Tibial artery (tissue), 4 donors: ENCODE data around the gene ZNF705A.
"Not testable (repeated sequence)": the region's sequence is repeated elsewhere in the genome, so short reads cannot be mapped to it uniquely, and the experiment has no call there.

Experiments used
- DNase-seq, 2 donors: peaks; one replicate each; pipeline ENCODE4 v3.0.0-alpha.2; 2019
- H3K27ac ChIP-seq, 2 donors: fragments of 200-600 bp; sonication (generic) in 1 of 2; 1 replicate in 1 of 2; 2 replicates in 1 of 2; pipeline ENCODE4 v1.5.1; 2018 to 2019; ENCODE audit warnings: mild to moderate bottlenecking in 1 of 2
- H3K27me3 ChIP-seq, 2 donors: fragments of 200-600 bp; sonication (generic) in 1 of 2; one replicate each; pipeline versions ENCODE4 v1.5.1 to v1.6.0; 2016 to 2019
- H3K36me3 ChIP-seq, 3 donors: fragments of 200-600 bp; sonication (generic) in 2 of 3; one replicate each; pipeline ENCODE4 v1.5.1; 2016 to 2019; ENCODE audit warnings: mild to moderate bottlenecking in 2 of 3
- H3K4me1 ChIP-seq, 4 donors: fragments of 200-600 bp; sonication (generic) in 2 of 4; 1 replicate in 3 of 4; 2 replicates in 1 of 4; pipeline ENCODE4 v1.5.1; 2016 to 2019
- H3K4me3 ChIP-seq, 2 donors: fragments of 200-600 bp; sonication (generic) in 1 of 2; 1 replicate in 1 of 2; 2 replicates in 1 of 2; pipeline ENCODE4 v1.5.1; 2018 to 2019; ENCODE audit warnings: mild to moderate bottlenecking in 2 of 2
- H3K9me3 ChIP-seq, 3 donors: fragments of 200-600 bp; sonication (generic) in 1 of 3; one replicate each; pipeline ENCODE4 v1.5.1; 2016 to 2019
- CTCF ChIP-seq, 2 experiments: fragments of 200-600 bp in 1 of 2; fragments of 450-650 bp in 1 of 2; IDR thresholded peaks; one replicate each; pipeline ENCODE4 v1.5.1; 2017 to 2019; ENCODE audit warnings: antibody characterized with exemption in 2 of 2, mild to moderate bottlenecking in 1 of 2, moderate library complexity in 1 of 2
- intact Hi-C: fragments of 100-400 bp; cut with DNase I; formaldehyde crosslinking; loops from one replicate; pipeline ENCODE4 v1.15.0; 2023; ENCODE audit warnings: low total_unique reads

The ZNF705A gene

GRCh38 chr12:8156845-8157244 is at the start of gene ZNF705A:
Gene ZNF705A, plus strand, starts transcription at chr12:8157015. Its CDS starts 15,611 bp downstream, at chr12:8172626.
- Histone ChIP-seq H3K27me3 (no peaks in the 10 kb centered on the region), H3K36me3 (no peaks in the 10 kb centered on the region), H3K9me3 (no peaks in the 10 kb centered on the region), H3K4me1 (no peaks in the 10 kb centered on the region), H3K4me3 (no peak within 1 kb of the TSS), H3K27ac (no peak within 1 kb of the TSS)
- DNase-seq = no peak
- TF ChIP-seq CTCF (IDR thresholded peaks at IDR 0.05) = no peak
- intact Hi-C loops = no loop called here

- DNase-seq = peak; percentile 80 to 82
- Histone ChIP-seq H3K9me3 (no peaks in the 10 kb centered on the region), H3K27ac (no peak overlapping the region), H3K4me1 (no peaks in the 10 kb centered on the region), H3K4me3 (no peak overlapping the region), H3K36me3 (peaks cover 0 to 25% (median 4%) of the 10 kb centered on the region in 3 donors), H3K27me3 (no peaks in the 10 kb centered on the region)
- TF ChIP-seq CTCF (IDR thresholded peaks at IDR 0.05) = peak; percentile 97
- intact Hi-C loops = loop anchor here (5.0 kb wide), 1 partner anchor 73 kb away; no protein-coding TSS in a partner anchor
Measured at GRCh38 chr12:8108808-8109398, 47.9 kb upstream of the ZNF705A start.

GRCh38 chr12:8113117-8113516 is 43.7 kb upstream of the ZNF705A start:
- H3K4me1 ChIP-seq, H3K9me3 ChIP-seq, H3K27me3 ChIP-seq, H3K36me3 ChIP-seq, H3K27ac ChIP-seq, DNase-seq, H3K4me3 ChIP-seq: not testable (repeated sequence)
- intact Hi-C loops = loop anchor here (10.0 kb wide), 1 partner anchor 122 kb away; no protein-coding TSS in a partner anchor

- Histone ChIP-seq H3K27me3 (no peaks in the 10 kb centered on the region), H3K4me1 (no peaks in the 10 kb centered on the region), H3K27ac (no peak overlapping the region), H3K36me3 (peaks cover 0 to 14% (median 4%) of the 10 kb centered on the region in 3 donors), H3K9me3 (no peaks in the 10 kb centered on the region), H3K4me3 (no peak overlapping the region)
- DNase-seq = no peak
- intact Hi-C loops = no loop called here
- TF ChIP-seq CTCF (IDR thresholded peaks at IDR 0.05) = no peak
Measured at GRCh38 chr12:8120072-8120713, 36.6 kb upstream of the ZNF705A start.

- intact Hi-C loops = no loop called here
- no peak for DNase-seq
- no peak within 1 kb of the TSS for H3K4me3 ChIP-seq
- no peaks in the 10 kb centered on the region for H3K9me3 ChIP-seq
- no peaks in the 10 kb centered on the region for H3K27me3 ChIP-seq
- H3K4me1 ChIP-seq = no peaks in the 10 kb centered on the region
- H3K36me3 ChIP-seq = peaks cover 0 to 11% (median 9%) of the 10 kb centered on the region in 3 donors
- no peak within 1 kb of the TSS for H3K27ac ChIP-seq
- no peak for TF ChIP-seq CTCF (IDR thresholded peaks at IDR 0.05)
Measured at GRCh38 chr12:8123124-8123912, 33.5 kb upstream of the ZNF705A start, which contains the start of gene CLEC4A. Gene CLEC4A, plus strand, starts transcription at chr12:8123617. Its CDS starts 262 bp downstream, at chr12:8123879.

- Histone ChIP-seq H3K27ac (no peak overlapping the region), H3K36me3 (peaks cover 0 to 25% (median 9%) of the 10 kb centered on the region in 3 donors), H3K27me3 (no peaks in the 10 kb centered on the region)
Measured at GRCh38 chr12:8127138-8127537, 29.7 kb upstream of the ZNF705A start.

GRCh38 chr12:8133636-8134397 is 23.0 kb upstream of the ZNF705A start:
- peaks cover 0 to 44% (median 11%) of the 10 kb centered on the region in 3 donors for H3K36me3 ChIP-seq
- intact Hi-C loops = not testable (repeated sequence)

More at GRCh38 chr12:8127138-8127537, 29.7 kb upstream of the ZNF705A start:
- TF ChIP-seq CTCF (IDR thresholded peaks at IDR 0.05) = no peak
- no peaks in the 10 kb centered on the region for H3K9me3 ChIP-seq
- no peak for DNase-seq
- H3K4me3 ChIP-seq = no peak overlapping the region
- no peaks in the 10 kb centered on the region for H3K4me1 ChIP-seq
- intact Hi-C loops = no loop called here

More at GRCh38 chr12:8133636-8134397, 23.0 kb upstream of the ZNF705A start:
- not testable (repeated sequence) for H3K4me1 ChIP-seq, H3K27ac ChIP-seq, DNase-seq, H3K9me3 ChIP-seq, H3K27me3 ChIP-seq, H3K4me3 ChIP-seq
